Brain pericyte (primary cell): ENCODE measurements around the gene IL32.

Source experiments
- DNase-seq: peaks from one replicate; pipeline ENCODE4 v3.0.0-alpha.2; 2012; ENCODE audit warnings: low read depth, low spot score

IL32 gene

GRCh38 chr16:3027983-3028715 lies 37.3 kb upstream of the IL32 start:
- DNase-seq: no peak

- DNase-seq: no peak
Measured at GRCh38 chr16:3028716-3029319, 36.6 kb upstream of the IL32 start.

GRCh38 chr16:3029491-3030221 lies 35.8 kb upstream of the IL32 start:
- no peak for DNase-seq

- no peak for DNase-seq
Measured at GRCh38 chr16:3030222-3031212, 34.9 kb upstream of the IL32 start.

GRCh38 chr16:3032624-3033023 lies 32.8 kb upstream of the IL32 start:
- no peak for DNase-seq

- DNase-seq: no peak
Measured at GRCh38 chr16:3035289-3035971, 30.0 kb upstream of the IL32 start.

GRCh38 chr16:3035972-3036725 lies 29.3 kb upstream of the IL32 start:
- no peak for DNase-seq

- DNase-seq: no peak
Measured at GRCh38 chr16:3036726-3037315, 28.6 kb upstream of the IL32 start, which contains the start of gene BICDL2. Gene BICDL2, minus strand, starts transcription at chr16:3036944. Its CDS starts 1,448 bp downstream, at chr16:3035496.

GRCh38 chr16:3038256-3038655 lies 27.2 kb upstream of the IL32 start:
- DNase-seq: no peak

- no peak for DNase-seq
Measured at GRCh38 chr16:3038896-3039295, 26.5 kb upstream of the IL32 start.

- DNase-seq: no peak
Measured at GRCh38 chr16:3042376-3042775, 23.1 kb upstream of the IL32 start.

- no peak for DNase-seq
Measured at GRCh38 chr16:3044708-3045107, 20.7 kb upstream of the IL32 start.

GRCh38 chr16:3045758-3046640 lies 19.4 kb upstream of the IL32 start, which contains the start of gene MMP25:
Gene MMP25, plus strand, starts transcription at chr16:3046561. Its CDS starts 357 bp downstream, at chr16:3046918.
- no peak for DNase-seq

- no peak for DNase-seq
Measured at GRCh38 chr16:3046641-3047386, 18.6 kb upstream of the IL32 start.

- DNase-seq: no peak
Measured at GRCh38 chr16:3047387-3047720, 18.1 kb upstream of the IL32 start.

GRCh38 chr16:3049921-3050481 lies 15.4 kb upstream of the IL32 start:
- no peak for DNase-seq

- no peak for DNase-seq
Measured at GRCh38 chr16:3050487-3050886, 15.0 kb upstream of the IL32 start.

GRCh38 chr16:3051009-3051408 lies 14.4 kb upstream of the IL32 start:
- no peak for DNase-seq
